GM21529 (cell line): Measurements from ENCODE around the gene CDK4.
"Not testable (repeated sequence)": the region's sequence is repeated elsewhere in the genome, so short reads cannot be mapped to it uniquely, and the experiment has no call there.

Experiments
- ATAC-seq: cut with Tn5 transposase; IDR thresholded peaks from one replicate; pipeline ENCODE4 v1.9.1; 2021; ENCODE audit not compliant: unreplicated experiment

CDK4 gene

DNA sequence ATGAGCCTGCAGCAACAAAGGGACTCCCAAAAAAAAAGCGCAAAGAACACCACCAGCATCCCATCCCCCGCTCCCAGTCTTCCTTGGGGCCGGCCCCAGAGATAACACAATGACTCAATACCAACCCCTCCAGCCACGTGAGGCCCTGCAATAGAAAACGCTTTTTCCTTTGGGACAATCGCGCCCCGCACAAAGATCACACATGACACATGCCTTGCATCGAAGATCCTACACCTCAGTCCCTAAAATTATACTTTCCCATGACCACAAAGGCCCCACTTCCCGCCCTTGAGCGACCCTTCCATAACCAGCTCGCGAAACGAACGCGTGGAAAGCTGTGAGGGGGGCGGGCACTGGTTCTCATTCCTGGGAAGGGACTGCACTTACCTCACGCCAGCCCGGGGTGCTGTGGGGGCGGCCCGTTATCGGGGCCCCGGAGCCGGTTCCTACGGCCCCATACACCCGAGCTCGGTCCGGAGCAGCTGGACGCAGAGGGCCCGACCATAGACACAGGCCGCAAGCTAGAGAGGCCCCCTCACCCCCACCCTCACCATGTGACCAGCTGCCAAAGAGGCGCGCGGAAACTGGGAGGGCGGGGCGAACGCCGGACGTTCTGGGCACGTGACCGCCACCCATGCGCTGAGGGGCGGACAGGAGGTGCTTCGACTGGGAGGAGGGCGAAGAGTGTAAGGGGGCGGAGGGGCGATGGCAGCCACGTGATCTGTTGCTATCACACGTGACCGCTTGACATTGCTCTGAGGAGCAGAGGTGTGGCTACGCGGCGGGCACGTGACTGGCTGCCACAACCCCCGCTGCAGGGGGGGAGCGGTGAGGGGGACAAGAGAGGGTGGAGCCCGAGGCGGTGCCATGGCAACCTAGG is at the start of gene CDK4:
Gene CDK4, minus strand, starts transcription at position 523 of the 880 bp plus-strand sequence. CDS start 593 bp downstream, outside the sequence.
- ATAC-seq = peak; percentile 66

DNA sequence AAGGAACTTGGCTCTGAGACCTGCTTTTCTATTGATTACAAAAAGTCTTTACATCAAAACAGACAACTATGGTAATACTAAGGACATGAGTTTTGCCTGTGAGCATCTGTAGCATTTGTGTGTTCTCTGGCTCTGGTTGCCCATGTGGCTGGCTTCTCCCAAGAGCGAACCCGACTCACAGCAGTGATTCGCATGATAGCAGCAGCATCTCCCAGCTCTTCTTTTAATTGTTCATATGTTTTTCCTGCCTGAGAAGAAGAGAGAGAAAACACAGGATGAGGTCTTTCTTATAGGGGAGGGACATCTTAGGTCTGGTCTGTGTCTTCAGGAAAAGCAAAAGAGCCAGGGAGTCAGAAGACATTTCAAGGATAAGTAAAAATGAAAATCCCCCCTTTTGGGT is 48.9 kb upstream of the CDK4 start:
- no peak for ATAC-seq

DNA sequence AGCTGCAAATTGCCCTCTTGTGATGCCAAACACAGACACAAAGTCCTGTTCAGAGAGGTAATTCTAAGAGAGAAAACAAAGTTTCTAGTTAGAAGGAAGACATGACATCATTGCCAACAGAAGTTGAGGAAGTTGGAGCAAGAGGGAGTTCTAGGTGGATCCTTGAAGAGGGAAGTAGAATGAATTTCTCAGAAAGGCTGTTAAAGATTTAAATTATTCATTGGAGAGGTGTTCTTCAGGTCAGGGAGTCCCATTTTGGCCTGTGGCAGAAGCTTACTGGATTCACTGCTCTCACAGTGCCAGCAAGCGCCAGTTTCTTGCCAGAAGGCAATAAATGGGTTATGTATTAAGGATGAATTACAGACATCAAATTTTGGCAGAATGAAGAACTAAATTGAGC is 45.8 kb upstream of the CDK4 start:
- no peak for ATAC-seq

DNA sequence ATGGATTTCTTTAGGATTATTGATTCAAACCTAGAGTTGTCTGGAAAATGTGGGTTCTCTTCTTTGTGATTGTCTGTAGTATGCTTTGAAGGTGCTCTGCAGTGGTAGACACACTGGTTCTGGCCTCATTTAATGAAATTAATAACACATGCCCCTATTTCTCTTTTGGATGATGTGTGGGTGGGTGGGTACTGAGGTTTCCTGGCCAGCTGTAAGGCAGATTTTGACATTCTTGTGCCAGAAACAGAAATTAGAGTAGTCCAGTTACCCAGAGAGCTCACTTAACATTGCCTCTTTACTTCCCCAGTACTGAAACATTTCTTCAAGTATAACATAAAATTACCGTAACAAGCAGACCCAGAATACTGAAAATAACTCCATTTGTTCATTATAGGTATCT is 44.9 kb upstream of the CDK4 start:
- ATAC-seq = no peak

DNA sequence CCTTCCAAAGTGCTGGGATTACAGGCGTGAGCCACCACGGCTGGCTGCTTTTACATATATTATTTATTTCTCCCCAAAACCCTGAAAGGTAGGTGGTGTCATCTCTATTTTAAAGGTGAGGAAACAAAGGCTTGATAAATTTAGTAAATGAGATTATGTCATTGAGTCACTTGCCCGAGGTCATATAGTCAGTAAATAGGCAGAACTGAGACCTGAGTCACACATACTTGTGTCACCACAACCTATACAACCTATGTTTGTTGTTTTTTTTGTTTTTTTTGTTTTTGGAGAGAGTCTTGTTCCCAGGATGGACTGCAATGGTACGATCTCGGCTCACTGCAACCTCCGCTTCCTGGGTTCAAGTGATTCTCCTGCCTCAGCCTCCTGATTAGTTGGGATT is 43.2 kb upstream of the CDK4 start:
- no peak for ATAC-seq

DNA sequence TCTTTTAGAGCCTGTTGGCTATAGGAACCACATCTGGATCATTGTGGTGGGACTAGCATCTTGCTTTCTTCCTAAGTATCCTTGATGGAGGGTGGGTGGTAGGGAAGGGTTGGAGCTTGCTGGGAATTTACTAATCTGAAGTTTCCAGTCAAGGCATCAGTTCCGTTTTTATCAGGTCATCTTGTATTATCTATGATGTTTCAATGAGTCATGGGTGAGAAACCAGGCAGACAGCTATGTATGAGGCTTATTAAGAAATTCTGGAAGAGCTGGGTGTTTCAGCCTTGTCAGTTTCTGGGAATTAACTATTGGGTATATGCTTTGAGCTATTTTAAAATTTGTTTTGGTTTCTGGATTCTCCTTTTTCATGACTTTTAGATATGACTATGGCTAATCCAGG is 41.8 kb upstream of the CDK4 start:
- no peak for ATAC-seq

DNA sequence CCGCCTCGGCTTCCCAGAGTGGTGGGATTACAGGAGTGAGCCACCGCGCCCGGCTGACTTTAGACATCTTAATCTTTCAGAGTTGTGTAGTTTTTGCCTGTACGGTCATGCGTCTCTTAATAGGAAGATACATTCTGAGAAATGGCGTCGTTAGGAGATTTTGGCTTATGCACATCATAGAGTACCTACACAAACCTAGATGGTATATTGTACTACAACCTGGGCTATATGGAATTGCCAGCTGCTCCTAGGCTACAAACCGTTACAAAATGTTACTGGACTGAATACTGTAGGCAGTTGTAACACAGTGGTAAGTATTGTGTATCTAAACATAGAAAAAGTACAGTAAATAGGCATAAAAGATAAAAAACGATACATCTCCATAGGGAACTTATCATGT is 31.8 kb upstream of the CDK4 start:
- ATAC-seq = no peak

DNA sequence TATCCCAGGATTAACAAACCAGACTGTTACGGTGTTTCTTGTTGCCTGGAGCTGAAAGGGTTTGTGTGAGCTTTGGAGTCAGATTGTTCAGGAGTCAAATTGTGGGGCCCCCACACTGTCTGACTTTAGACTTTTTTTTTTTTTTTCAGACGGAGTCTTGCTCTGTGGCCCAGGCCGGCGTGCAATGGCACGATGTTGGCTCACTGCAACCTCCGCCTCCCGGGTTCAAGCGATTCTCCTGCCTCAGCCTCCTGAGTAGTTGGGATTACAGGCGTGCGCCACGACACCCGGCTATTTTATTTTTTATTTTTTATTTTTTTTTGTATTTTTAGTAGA is 31.3 kb upstream of the CDK4 start:
- no peak for ATAC-seq

DNA sequence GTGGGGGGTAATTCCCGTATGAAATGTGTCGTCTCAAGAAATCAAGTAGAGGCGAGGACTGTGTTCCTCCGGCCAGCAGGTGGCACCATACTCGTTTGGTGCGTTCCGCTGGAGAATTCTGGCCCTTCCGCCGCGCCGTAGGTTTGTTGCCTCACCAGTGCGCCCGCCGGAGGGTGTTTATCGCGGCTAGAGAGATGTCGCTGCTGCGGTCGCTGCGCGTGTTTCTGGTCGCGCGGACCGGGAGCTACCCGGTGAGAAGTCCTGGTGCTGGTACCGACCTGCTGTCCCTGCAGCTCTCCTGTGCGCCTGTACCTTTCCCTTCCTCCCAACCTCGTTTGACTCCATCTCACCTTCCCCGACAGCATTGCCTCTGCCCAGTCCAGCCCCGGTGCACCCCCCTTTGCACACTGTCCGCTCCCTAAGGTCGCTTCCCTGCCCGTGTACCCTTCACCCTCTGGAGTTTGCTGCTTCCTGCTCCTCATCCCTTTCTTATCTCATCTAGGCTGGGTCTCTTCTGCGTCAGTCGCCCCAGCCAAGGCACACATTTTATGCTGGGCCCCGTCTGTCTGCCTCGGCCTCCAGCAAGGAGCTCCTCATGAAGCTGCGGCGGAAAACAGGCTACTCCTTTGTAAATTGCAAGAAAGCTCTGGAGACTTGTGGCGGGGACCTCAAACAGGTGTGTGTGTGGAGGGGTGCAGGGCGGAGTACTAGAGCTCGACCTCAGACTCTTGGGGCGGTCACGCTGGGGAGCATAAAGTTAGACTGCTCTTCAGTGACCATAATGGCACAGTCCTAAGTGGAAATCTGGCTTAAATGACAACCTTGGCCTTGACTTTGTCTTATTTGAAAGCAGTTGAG is 30.7 kb upstream of the CDK4 start, which contains the start of gene TSFM:
Gene TSFM, plus strand, starts transcription at position 180 of the 858 bp plus-strand sequence. Its CDS starts 15 bp downstream, at position 195.
- peak; percentile 84 for ATAC-seq

DNA sequence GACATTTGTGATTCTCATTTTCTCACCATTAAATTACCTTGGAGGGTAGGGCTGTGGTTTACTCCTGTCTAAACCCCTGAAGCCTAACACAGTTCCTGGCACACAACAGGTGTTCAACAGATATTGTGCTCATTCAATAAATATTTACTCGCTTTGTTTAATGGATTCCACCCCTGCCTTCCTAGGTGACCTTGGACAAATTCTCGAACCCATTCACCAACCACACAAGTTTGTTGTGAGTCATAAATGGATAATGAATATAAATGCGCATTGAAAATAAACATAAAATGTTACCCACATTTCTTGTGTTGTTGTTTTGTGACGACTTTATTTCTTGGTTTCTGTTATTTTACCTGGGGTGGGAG is 30.1 kb upstream of the CDK4 start:
- ATAC-seq = peak; percentile 4

DNA sequence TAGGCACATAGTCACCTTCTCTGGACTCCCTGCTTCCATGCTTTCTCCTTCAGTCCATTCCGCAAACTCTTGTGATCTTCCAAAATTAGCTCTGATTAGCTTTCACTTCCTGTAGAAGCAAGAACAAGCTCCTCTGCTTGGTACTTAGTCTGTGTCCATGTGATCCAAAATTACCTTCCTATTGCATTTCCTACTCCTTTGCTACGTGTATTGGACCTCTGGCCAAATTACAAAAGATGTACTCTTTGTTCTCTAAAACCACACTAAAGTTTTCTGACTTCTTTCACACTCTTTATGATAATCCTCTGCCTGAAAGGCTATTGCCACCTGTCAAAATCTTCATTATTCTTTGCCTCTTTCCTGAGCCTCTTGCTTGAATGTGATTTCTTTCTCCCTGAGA is 29.7 kb upstream of the CDK4 start:
- no peak for ATAC-seq

DNA sequence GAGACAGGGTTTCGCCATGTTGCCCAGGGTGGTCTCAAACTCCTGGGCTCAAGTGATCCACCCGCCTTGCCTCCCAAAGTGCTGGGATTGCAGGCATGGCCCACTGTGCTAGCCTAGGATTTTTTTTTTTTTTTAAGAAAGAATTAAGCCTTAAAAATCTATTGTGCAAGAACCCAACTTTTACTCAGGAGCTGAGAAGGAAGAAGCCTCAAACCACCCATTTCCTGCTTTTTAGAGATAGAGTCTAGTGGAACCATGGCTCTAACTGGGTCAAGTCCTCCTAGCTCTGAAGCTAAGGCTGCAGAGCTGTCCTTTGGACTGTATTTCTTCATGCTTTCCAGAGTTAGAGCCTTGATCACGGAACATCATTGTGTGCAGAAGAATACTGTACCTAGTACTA is 29.1 kb upstream of the CDK4 start:
- no peak for ATAC-seq

DNA sequence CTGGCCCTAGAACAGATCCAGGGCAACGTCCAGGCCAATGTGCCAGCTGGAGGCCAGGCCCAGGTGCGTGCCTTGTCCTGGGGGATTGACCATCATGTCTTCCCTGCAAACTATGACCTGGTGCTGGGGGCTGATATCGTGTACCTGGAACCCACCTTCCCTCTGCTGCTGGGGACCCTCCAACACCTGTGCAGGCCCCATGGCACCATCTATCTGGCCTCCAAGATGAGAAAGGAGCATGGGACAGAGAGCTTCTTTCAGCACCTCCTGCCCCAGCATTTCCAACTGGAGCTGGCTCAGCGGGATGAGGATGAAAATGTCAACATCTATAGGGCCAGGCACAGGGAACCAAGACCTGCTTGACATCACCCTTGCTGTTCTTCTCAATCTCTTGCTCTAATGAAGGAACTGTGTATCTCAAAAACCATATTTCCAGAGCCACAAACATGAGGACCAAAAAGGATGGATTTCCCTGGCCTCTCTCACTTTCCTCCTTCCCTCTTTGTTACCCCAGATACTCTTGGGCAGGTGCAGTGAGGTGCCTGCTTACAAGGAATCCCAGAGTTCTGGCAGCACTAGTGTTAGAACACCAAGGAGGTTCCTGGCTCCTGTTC is 28.3 kb upstream of the CDK4 start:
- no peak for ATAC-seq

DNA sequence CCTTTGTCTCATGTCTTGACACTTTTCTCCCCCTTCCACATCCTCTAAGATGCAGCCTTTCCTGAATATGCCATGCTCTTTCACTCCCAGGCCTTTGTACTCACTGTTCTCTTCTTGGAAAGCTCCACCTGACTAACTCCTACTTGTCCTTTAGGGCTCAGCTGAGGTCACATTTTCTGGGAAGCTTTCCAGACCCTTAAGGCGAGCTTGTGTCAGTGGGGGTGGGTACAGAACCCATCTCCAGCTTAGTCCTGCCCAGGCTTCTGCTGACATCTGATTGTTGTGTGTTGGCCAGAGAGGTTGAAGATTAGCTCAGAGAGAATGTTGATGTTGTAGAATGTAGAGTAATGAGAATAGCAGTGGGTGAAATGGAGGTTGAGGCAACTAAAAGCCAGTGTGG is 27.6 kb upstream of the CDK4 start:
- no peak for ATAC-seq

DNA sequence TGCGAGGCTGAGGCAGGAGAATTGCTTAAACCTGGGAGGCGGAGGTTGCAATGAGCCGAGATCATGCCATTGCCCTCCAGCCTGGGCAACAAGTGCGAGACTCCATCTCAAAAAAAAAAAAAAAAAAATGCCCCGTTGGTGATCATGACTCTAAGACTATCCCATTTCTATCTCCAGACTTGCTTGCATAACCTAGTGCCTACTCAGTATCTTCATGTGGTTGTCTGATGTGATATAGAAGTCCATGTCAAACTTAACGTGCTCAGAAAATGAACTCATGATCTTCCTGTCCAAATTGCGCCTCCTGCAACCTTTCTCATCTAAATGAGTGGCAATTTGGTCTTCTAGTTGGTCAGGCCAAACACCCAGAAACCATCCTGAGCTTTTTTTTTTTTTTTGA is 25.8 kb upstream of the CDK4 start:
- no peak for ATAC-seq

DNA sequence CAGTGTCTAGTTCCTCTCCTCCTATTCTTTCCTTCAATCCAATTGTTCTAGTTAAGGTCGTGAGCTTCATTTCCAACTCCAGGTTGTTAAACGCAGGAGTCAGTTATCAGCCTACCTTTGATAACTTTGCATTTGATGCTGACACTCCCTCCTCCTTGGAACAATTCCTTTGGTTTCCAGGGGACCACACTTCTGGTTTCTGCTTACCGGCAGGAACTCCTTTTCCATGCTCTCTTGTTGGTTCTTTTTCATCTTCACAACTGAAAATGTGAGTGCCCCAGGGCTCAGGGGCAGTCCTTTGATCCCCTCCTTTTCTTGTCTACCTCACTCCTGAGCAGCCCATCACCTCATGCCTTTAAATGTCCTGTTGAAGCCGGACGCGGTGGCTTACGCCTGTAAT is 25.3 kb upstream of the CDK4 start:
- no peak for ATAC-seq

DNA sequence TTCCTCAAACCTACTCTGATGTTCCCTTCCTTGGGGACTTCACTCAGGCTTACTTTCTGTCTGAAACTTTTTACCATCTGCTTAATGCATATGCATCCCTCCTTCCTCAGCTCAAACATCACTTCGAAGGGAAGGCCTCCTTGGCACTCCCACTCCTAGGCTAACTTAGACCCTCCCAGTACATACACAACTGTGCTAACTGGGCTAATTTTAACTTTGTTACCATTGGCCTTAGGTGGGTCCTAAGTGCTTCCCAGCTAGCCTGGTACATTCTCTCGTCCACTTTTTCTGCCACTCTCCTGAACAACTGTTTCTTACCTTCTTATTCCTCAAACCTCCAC is 24.1 kb upstream of the CDK4 start:
- ATAC-seq = no peak

DNA sequence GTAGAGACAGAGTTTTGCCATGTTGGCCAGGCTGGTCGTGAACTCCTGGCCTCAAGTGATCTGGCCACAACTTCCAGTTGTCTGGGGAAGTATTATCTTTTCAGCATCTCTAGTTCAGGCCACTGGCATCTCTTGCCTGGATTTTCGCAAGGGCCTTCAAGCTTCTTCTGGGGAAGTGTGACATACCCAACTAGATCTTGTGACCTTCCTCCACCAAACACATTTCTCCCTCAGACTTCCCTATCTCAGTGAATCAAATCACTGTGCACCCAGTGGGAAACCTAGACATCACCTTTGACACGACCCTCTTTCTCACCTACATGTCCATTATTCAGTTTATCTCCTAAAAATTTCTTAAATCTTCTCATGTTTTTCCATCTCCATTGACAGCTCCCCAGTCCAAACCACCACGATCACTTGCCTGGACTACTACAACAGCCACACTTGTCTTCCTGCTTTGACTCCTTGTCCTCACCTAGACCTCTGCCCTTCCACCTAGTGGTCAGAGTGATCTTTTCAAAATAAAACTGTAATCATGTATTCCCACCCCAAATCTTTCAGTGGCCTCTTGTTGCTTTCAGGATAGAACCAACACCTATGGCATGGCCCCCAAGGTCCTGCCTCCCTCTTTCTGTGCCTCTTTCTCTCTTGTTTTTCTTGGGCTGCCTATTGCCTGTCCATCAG is 23.6 kb upstream of the CDK4 start:
- no peak for ATAC-seq

DNA sequence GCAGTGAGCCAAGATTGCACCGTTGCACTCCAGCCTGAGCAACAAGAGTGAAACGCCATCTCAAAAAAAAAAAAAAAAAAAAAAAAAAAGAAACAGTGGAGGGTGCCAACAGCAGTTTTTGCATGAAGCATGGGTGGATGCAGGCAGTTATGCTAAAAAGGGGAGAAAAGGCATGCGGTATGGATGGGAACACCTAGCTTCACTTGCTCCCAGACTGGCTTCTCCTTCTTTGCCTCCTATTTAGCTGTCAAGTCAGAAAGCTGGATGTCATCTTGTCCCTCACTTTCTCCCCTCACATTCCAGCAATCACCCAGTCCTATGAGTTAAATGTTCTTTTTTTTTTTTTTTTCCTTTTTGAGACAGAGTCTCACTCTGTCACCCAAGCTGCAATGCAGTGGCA is 22.9 kb upstream of the CDK4 start:
- no peak for ATAC-seq

DNA sequence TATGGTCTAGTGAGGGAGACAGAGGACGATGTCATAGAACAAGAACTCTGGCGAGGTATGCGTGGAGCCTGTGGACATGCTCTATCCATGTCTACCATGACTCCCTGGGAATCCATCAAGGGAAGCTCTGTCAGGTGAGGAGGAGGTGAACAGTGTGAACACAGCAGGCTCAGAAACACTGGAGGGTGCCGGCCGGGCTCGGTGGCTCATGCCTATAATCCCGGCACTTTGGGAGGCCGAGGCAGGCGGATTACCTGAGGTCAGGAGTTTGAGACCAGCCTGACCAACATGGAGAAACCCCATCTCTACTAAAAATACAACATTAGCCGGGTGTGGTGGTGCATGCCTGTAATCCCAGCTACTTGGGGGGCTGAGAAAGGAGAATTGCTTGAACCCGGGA is 22.5 kb upstream of the CDK4 start:
- not testable (repeated sequence) for ATAC-seq
